ENCODE measurements around the gene ARHGAP22. TPM values are rescaled to one million over a fixed set of nuclear protein-coding genes. Genes with fewer than 3 reads are reported as not detected.

Gene ARHGAP22
- total RNA-seq, 1 donor from 2014 or later: 0.82 TPM

- ATAC-seq (ENCODE audit: low read depth): no peak
- CTCF ChIA-PET: interaction anchor here (1.7 kb wide), 1 partner anchor 211 kb away, joined by 4 read pairs; no protein-coding TSS in a partner anchor
- H3K4me3 Mint-ChIP-seq: no peak overlapping the region
- no peaks in the 10 kb centered on the region for H3K4me1 Mint-ChIP-seq
- no peak for TF ChIP-seq CTCF (IDR thresholded peaks at IDR 0.05)
- no peak overlapping the region for H3K27ac Mint-ChIP-seq
- no peaks in the 10 kb centered on the region for H3K9me3 Mint-ChIP-seq
- DNase-seq: no peak
- intact Hi-C loops (cut with micrococcal nuclease): loop anchor here (1.0 kb wide), 1 partner anchor 211 kb away; no protein-coding TSS in a partner anchor
- H3K36me3 Mint-ChIP-seq (ENCODE audit: low read depth): peaks cover 3% of the 10 kb centered on the region
- POLR2A ChIA-PET: no interaction called here
- H3K27me3 Mint-ChIP-seq: peaks cover 4% of the 10 kb centered on the region
Measured at GRCh38 chr10:48444861-48445841, 159.7 kb downstream of the ARHGAP22 start.

GRCh38 chr10:48444266-48444665, 160.6 kb downstream of the ARHGAP22 start:
- Mint-ChIP-seq H3K4me1 (no peaks in the 10 kb centered on the region), H3K4me3 (no peak overlapping the region), H3K27ac (no peak overlapping the region), H3K27me3 (peaks cover 4% of the 10 kb centered on the region), H3K36me3 (ENCODE audit: low read depth) (peaks cover 3% of the 10 kb centered on the region), H3K9me3 (no peaks in the 10 kb centered on the region)
- intact Hi-C loops (cut with micrococcal nuclease): loop anchor here (1.0 kb wide), 1 partner anchor 212 kb away; no protein-coding TSS in a partner anchor
- POLR2A ChIA-PET: no interaction called here
- no peak for TF ChIP-seq CTCF (IDR thresholded peaks at IDR 0.05)
- CTCF ChIA-PET: interaction anchor here (1.7 kb wide), 1 partner anchor 212 kb away, joined by 4 read pairs; no protein-coding TSS in a partner anchor
- no peak for DNase-seq
- ATAC-seq (ENCODE audit: low read depth): no peak

GRCh38 chr10:48442809-48443177, 162.1 kb downstream of the ARHGAP22 start:
- peaks cover 3% of the 10 kb centered on the region for H3K36me3 Mint-ChIP-seq (ENCODE audit: low read depth)
- no peak overlapping the region for H3K27ac Mint-ChIP-seq
- no peak for ATAC-seq (ENCODE audit: low read depth)
- no peaks in the 10 kb centered on the region for H3K27me3 Mint-ChIP-seq
- no peak for DNase-seq
- POLR2A ChIA-PET: no interaction called here
- no peaks in the 10 kb centered on the region for H3K4me1 Mint-ChIP-seq
- H3K4me3 Mint-ChIP-seq: no peak overlapping the region
- CTCF ChIA-PET: no interaction called here
- no peaks in the 10 kb centered on the region for H3K9me3 Mint-ChIP-seq
- intact Hi-C loops (cut with micrococcal nuclease): no loop called here
- no peak for TF ChIP-seq CTCF (IDR thresholded peaks at IDR 0.05)

GRCh38 chr10:48442090-48442808, 162.6 kb downstream of the ARHGAP22 start:
- CTCF ChIA-PET: no interaction called here
- no peak overlapping the region for H3K4me3 Mint-ChIP-seq
- no peaks in the 10 kb centered on the region for H3K9me3 Mint-ChIP-seq
- H3K4me1 Mint-ChIP-seq: no peaks in the 10 kb centered on the region
- no peaks in the 10 kb centered on the region for H3K27me3 Mint-ChIP-seq
- intact Hi-C loops (cut with micrococcal nuclease): no loop called here
- ATAC-seq (ENCODE audit: low read depth) (no peak), DNase-seq (no peak)
- POLR2A ChIA-PET: no interaction called here
- H3K27ac Mint-ChIP-seq: no peak overlapping the region
- peaks cover 1% of the 10 kb centered on the region for H3K36me3 Mint-ChIP-seq (ENCODE audit: low read depth)
- no peak for TF ChIP-seq CTCF (IDR thresholded peaks at IDR 0.05)

- ATAC-seq (ENCODE audit: low read depth) (no peak), DNase-seq (no peak)
- no peaks in the 10 kb centered on the region for H3K9me3 Mint-ChIP-seq
- no peaks in the 10 kb centered on the region for H3K4me1 Mint-ChIP-seq
- no peaks in the 10 kb centered on the region for H3K27me3 Mint-ChIP-seq
- H3K4me3 Mint-ChIP-seq: no peak overlapping the region
- ChIA-PET CTCF (no interaction called here), POLR2A (interaction anchor here (0.7 kb wide), 1 partner anchor 60 kb away, joined by 3 read pairs; no protein-coding TSS in a partner anchor)
- H3K36me3 Mint-ChIP-seq (ENCODE audit: low read depth): peaks cover 4% of the 10 kb centered on the region
- intact Hi-C loops (cut with micrococcal nuclease): no loop called here
- TF ChIP-seq CTCF (IDR thresholded peaks at IDR 0.05): no peak
- H3K27ac Mint-ChIP-seq: no peak overlapping the region
Measured at GRCh38 chr10:48440771-48441170, 164.1 kb downstream of the ARHGAP22 start.

Measured in activated B cell treated with CpG ODN at 0.5 μM for 24 hours (primary cell).